ENCODE data around the gene CD300C. TPM values are rescaled to one million over a fixed set of nuclear protein-coding genes. Genes with fewer than 3 reads are reported as not detected.

The CD300C gene
- total and polyA plus RNA-seq, 2 donors (not counting 1 experiment from before 2014, with no cell fraction given): 0.72 to 0.74 TPM

DNA sequence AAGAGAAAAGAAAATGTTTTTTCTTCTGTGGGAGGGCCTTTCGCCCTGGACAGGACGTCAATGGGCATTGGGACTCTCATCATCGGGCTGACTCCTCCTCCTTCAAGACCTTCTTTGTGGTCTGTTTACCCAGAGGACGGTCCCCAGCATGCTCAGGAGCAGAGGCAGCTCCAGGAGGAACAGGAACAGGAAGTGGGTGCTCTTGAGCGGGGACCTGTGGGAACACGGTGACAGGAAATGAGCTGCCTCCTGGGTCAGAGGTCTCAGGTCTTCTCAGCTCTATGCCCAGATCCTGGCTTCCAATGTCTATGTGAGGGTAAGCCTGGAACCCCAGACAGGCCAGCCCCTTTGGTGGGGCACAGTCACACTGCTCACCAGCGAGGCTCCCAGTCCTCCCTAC, 34.0 kb upstream of the CD300C start:
- CTCF ChIA-PET: no interaction called here
- Histone ChIP-seq H4K20me1 (ENCODE audit: control insufficient read depth, insufficient read depth, low read length, poor library complexity, severe bottlenecking) (no peaks in the 10 kb centered on the region), H3K9me3 (ENCODE audit: control extremely low read depth in 1 of 3, control insufficient read depth in 2 of 3, insufficient read depth in 1 of 3, low read length in 2 of 3) (peaks cover 0 to 11% (median 4%) of the 10 kb centered on the region in 3 donors), H3K79me2 (ENCODE audit: control insufficient read depth, insufficient read depth, low read length) (no peaks in the 10 kb centered on the region), H3K4me1 (ENCODE audit: control insufficient read depth in 2 of 2, insufficient read depth in 2 of 2, low read length in 2 of 2) (peaks cover 0 to 5% of the 10 kb centered on the region in 2 donors), H3K4me2 (replicated peaks; ENCODE audit: low read depth, low read length, poor library complexity, severe bottlenecking) (peak overlapping the region; percentile 11), H3K36me3 (replicated peaks in 1 of 2; ENCODE audit: control extremely low read depth in 1 of 2, control insufficient read depth in 1 of 2, extremely low read depth in 1 of 2, insufficient read depth in 2 of 2, low read length in 1 of 2) (no peaks in the 10 kb centered on the region), H3K27me3 (replicated peaks in 1 of 4; ENCODE audit: control extremely low read depth in 1 of 4, control insufficient read depth in 3 of 4, insufficient read depth in 4 of 4, low read length in 3 of 4) (peaks cover 0 to 2% (median 1%) of the 10 kb centered on the region in 4 experiments), H3K9ac (ENCODE audit: low read length) (no peak overlapping the region), H2AFZ (ENCODE audit: insufficient read depth, low read depth, low read length, poor library complexity, severe bottlenecking) (peak overlapping the region; percentile 38), H3K27ac (ENCODE audit: low read length in 2 of 2) (no peak overlapping the region), H3K4me3 (ENCODE audit: control extremely low read depth in 1 of 5, extremely low read depth in 1 of 5, insufficient read depth in 1 of 5, low read depth in 2 of 5, low read length in 4 of 5) (no peak overlapping the region)
- H3K4me1 Mint-ChIP-seq: peaks cover 2% of the 10 kb centered on the region
- 27% methylated on average over 7 of the region's 7 CpGs for WGBS (ENCODE audit: insufficient coverage)
- H3K4me3 Mint-ChIP-seq: no peak overlapping the region
- ATAC-seq (ENCODE audit: low read depth): no peak
- POLR2A ChIA-PET: no interaction called here
- no peak for DNase-seq
- H3K9me3 Mint-ChIP-seq (ENCODE audit: insufficient read depth): no peaks in the 10 kb centered on the region
- no peak for TF ChIP-seq EZH2 (IDR thresholded peaks at IDR 0.05; ENCODE audit: borderline replicate concordance, insufficient read depth, low read depth, low read length, poor library complexity, severe bottlenecking)
- TF ChIP-seq, protein P1, sequence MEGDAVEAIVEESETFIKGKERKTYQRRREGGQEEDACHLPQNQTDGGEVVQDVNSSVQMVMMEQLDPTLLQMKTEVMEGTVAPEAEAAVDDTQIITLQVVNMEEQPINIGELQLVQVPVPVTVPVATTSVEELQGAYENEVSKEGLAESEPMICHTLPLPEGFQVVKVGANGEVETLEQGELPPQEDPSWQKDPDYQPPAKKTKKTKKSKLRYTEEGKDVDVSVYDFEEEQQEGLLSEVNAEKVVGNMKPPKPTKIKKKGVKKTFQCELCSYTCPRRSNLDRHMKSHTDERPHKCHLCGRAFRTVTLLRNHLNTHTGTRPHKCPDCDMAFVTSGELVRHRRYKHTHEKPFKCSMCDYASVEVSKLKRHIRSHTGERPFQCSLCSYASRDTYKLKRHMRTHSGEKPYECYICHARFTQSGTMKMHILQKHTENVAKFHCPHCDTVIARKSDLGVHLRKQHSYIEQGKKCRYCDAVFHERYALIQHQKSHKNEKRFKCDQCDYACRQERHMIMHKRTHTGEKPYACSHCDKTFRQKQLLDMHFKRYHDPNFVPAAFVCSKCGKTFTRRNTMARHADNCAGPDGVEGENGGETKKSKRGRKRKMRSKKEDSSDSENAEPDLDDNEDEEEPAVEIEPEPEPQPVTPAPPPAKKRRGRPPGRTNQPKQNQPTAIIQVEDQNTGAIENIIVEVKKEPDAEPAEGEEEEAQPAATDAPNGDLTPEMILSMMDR (IDR thresholded peaks at IDR 0.05): no peak
- no peak overlapping the region for H3K27ac Mint-ChIP-seq
- intact Hi-C loops (cut with micrococcal nuclease): no loop called here
- peaks cover 28% of the 10 kb centered on the region for H3K27me3 Mint-ChIP-seq

DNA sequence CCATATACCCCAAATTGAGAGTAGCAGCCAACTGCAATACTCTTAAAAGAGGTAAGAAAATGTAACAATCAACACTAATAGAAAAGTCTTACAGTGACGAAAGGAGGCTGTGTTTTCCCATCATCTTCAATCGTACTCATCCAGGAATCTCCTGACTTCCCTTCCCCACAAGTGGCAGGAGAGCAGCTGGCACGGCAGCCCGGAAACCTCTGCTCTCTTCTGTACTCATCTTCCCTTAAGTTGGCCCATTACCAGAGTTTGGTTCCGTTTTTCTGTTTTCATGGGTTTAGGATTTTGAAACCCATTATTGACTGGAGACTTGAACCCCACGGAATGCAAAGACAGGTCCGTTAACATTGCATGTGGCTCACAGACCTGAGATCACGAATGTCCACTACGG, 33.1 kb upstream of the CD300C start:
- Histone ChIP-seq H2AFZ (ENCODE audit: insufficient read depth, low read depth, low read length, poor library complexity, severe bottlenecking) (no peak overlapping the region), H3K9me3 (ENCODE audit: control extremely low read depth in 1 of 3, control insufficient read depth in 2 of 3, insufficient read depth in 1 of 3, low read length in 2 of 3) (peaks cover 0 to 4% (median 0%) of the 10 kb centered on the region in 3 donors), H3K27ac (ENCODE audit: low read length in 2 of 2) (no peak overlapping the region), H3K4me1 (ENCODE audit: control insufficient read depth in 2 of 2, insufficient read depth in 2 of 2, low read length in 2 of 2) (peaks cover 0 to 5% of the 10 kb centered on the region in 2 donors), H4K20me1 (ENCODE audit: control insufficient read depth, insufficient read depth, low read length, poor library complexity, severe bottlenecking) (no peaks in the 10 kb centered on the region), H3K27me3 (replicated peaks in 1 of 4; ENCODE audit: control extremely low read depth in 1 of 4, control insufficient read depth in 3 of 4, insufficient read depth in 4 of 4, low read length in 3 of 4) (peaks cover 0 to 6% (median 1%) of the 10 kb centered on the region in 4 experiments), H3K36me3 (replicated peaks in 1 of 2; ENCODE audit: control extremely low read depth in 1 of 2, control insufficient read depth in 1 of 2, extremely low read depth in 1 of 2, insufficient read depth in 2 of 2, low read length in 1 of 2) (no peaks in the 10 kb centered on the region), H3K9ac (ENCODE audit: low read length) (no peak overlapping the region), H3K4me2 (replicated peaks; ENCODE audit: low read depth, low read length, poor library complexity, severe bottlenecking) (no peak overlapping the region), H3K79me2 (ENCODE audit: control insufficient read depth, insufficient read depth, low read length) (no peaks in the 10 kb centered on the region), H3K4me3 (ENCODE audit: control extremely low read depth in 1 of 5, extremely low read depth in 1 of 5, insufficient read depth in 1 of 5, low read depth in 2 of 5, low read length in 4 of 5) (no peak overlapping the region)
- POLR2A ChIA-PET: no interaction called here
- Mint-ChIP-seq H3K4me1 (peaks cover 2% of the 10 kb centered on the region), H3K27me3 (peaks cover 23% of the 10 kb centered on the region), H3K9me3 (ENCODE audit: insufficient read depth) (no peaks in the 10 kb centered on the region), H3K4me3 (no peak overlapping the region), H3K27ac (no peak overlapping the region)
- CTCF ChIA-PET: interaction anchor here (1.1 kb wide), 1 partner anchor 13 kb away, joined by 3 read pairs; no protein-coding TSS in a partner anchor
- intact Hi-C loops (cut with micrococcal nuclease): no loop called here
- ATAC-seq (ENCODE audit: low read depth): no peak
- TF ChIP-seq, protein P1 (IDR thresholded peaks at IDR 0.05): no peak
- TF ChIP-seq EZH2 (IDR thresholded peaks at IDR 0.05; ENCODE audit: borderline replicate concordance, insufficient read depth, low read depth, low read length, poor library complexity, severe bottlenecking): no peak
- WGBS (ENCODE audit: insufficient coverage): 99% methylated on average over 9 of the region's 9 CpGs
- no peak for DNase-seq

Data from B cell (primary cell).